ENCODE measurements around the gene TMEM60.

Gene TMEM60

DNA sequence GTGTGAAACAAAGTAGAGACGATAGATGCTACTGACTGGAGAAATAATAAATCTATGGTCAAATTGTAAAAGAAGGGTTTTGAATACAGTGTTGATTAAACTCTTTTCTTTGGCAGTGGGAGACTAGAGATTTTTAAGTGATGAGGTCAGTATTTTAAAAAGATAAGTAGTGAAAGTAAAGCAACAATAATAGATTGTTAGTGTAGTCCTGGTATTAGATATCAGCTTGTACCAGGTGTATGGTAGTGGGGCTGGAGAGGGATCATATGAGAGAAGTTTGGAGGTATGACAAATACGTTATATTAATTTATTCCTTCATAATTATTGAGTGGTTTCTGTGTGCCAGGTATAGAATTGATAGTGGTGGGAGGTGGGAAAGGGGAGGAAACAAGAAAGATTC is 25.6 kb upstream of the TMEM60 start:
- no peak overlapping the region for H2AFZ ChIP-seq (ENCODE audit: low read depth, low read length)
- no peak overlapping the region for H3K9ac ChIP-seq (ENCODE audit: low read length)
- peak overlapping the region; percentile 30 for H3K4me3 ChIP-seq (ENCODE audit: low read length)
- 0 out of 2 replicates have a peak, but pooled peaks cover 6% of the 10 kb centered on the region for H4K20me1 ChIP-seq (ENCODE audit: insufficient read depth, low read length)
- peaks cover 38% of the 10 kb centered on the region for H3K9me3 ChIP-seq (ENCODE audit: insufficient read depth, low read length)
- H3K27me3 ChIP-seq (ENCODE audit: low read depth, low read length) = no peaks in the 10 kb centered on the region
- peak overlapping the region; percentile 61 for H3K27ac ChIP-seq (ENCODE audit: low read length)
- H3K36me3 ChIP-seq (replicated peaks; ENCODE audit: low read depth, low read length) = peaks cover 54% of the 10 kb centered on the region
- H3K4me2 ChIP-seq (ENCODE audit: low read length) = peak overlapping the region; percentile 59
- peaks cover 34% of the 10 kb centered on the region for H3K4me1 ChIP-seq (ENCODE audit: low read length)
- TF ChIP-seq EZH2phosphoT487 (IDR thresholded peaks at IDR 0.05; ENCODE audit: low read depth) (no peak), CTCF (IDR thresholded peaks at IDR 0.05; ENCODE audit: low read depth, low read length) (no peak)
- peaks cover 70% of the 10 kb centered on the region for H3K79me2 ChIP-seq (ENCODE audit: low read length)

DNA sequence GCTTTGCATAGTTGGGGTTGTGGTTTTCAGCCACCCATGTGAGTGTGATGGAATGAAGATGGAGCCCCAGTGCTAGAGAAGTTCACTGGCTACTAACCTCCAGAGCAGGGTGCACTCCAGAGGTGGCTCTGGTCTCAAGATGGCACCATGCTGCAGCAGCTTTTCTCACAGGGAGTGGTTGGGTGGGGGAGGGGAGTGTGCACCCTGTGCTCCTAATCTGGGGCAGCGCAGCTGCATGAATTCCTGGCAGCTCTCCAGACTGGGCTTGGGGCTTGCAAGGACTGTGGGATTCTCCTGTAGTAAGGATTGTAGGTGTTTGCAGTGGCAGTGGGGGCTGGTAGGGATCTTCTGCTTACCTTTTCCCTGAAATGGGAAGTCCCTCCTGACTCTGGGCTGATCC is 24.0 kb upstream of the TMEM60 start:
- H3K9me3 ChIP-seq (ENCODE audit: insufficient read depth, low read length) = peaks cover 41% of the 10 kb centered on the region
- peaks cover 66% of the 10 kb centered on the region for H3K79me2 ChIP-seq (ENCODE audit: low read length)
- peaks cover 23% of the 10 kb centered on the region for H3K4me1 ChIP-seq (ENCODE audit: low read length)
- no peaks in the 10 kb centered on the region for H3K27me3 ChIP-seq (ENCODE audit: low read depth, low read length)
- peaks cover 62% of the 10 kb centered on the region for H3K36me3 ChIP-seq (replicated peaks; ENCODE audit: low read depth, low read length)
- no peak overlapping the region for H3K4me2 ChIP-seq (ENCODE audit: low read length)
- H3K27ac ChIP-seq (ENCODE audit: low read length) = no peak overlapping the region
- H3K4me3 ChIP-seq (ENCODE audit: low read length) = no peak overlapping the region
- TF ChIP-seq EZH2phosphoT487 (IDR thresholded peaks at IDR 0.05; ENCODE audit: low read depth) (no peak), CTCF (IDR thresholded peaks at IDR 0.05; ENCODE audit: low read depth, low read length) (no peak)
- H2AFZ ChIP-seq (ENCODE audit: low read depth, low read length) = no peak overlapping the region
- no peak overlapping the region for H3K9ac ChIP-seq (ENCODE audit: low read length)
- H4K20me1 ChIP-seq (ENCODE audit: insufficient read depth, low read length) = 0 out of 2 replicates have a peak, but pooled peaks cover 6% of the 10 kb centered on the region

DNA sequence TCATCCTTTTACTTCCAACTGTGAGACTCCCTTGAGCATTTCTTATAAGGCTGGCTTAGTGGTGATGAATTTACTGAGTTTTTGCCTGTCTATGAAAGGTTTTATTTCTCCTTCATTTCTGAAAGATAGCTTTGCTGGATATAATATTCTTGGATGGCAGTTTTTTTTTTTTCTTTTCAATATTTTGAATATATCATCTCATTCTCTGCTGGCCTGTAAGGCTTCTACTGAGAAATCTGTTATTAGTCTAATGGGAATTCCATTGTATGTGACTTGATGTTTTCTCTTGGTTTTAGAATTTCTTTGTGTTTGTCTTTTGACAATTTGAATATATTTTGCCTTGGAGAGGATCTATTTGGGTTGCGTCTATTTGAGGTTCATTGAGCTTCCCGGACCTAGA is 22.7 kb upstream of the TMEM60 start:
- Histone ChIP-seq H3K9me3 (ENCODE audit: insufficient read depth, low read length) (peaks cover 38% of the 10 kb centered on the region), H3K36me3 (replicated peaks; ENCODE audit: low read depth, low read length) (peaks cover 66% of the 10 kb centered on the region), H3K4me1 (ENCODE audit: low read length) (peaks cover 16% of the 10 kb centered on the region), H3K4me3 (ENCODE audit: low read length) (no peak overlapping the region), H3K79me2 (ENCODE audit: low read length) (peaks cover 65% of the 10 kb centered on the region), H3K27ac (ENCODE audit: low read length) (no peak overlapping the region), H3K27me3 (ENCODE audit: low read depth, low read length) (no peaks in the 10 kb centered on the region), H3K4me2 (ENCODE audit: low read length) (no peak overlapping the region), H2AFZ (ENCODE audit: low read depth, low read length) (no peak overlapping the region), H3K9ac (ENCODE audit: low read length) (no peak overlapping the region), H4K20me1 (ENCODE audit: insufficient read depth, low read length) (0 out of 2 replicates have a peak, but pooled peaks cover 6% of the 10 kb centered on the region)
- no peak for TF ChIP-seq EZH2phosphoT487 (IDR thresholded peaks at IDR 0.05; ENCODE audit: low read depth)
- no peak for TF ChIP-seq CTCF (IDR thresholded peaks at IDR 0.05; ENCODE audit: low read depth, low read length)

DNA sequence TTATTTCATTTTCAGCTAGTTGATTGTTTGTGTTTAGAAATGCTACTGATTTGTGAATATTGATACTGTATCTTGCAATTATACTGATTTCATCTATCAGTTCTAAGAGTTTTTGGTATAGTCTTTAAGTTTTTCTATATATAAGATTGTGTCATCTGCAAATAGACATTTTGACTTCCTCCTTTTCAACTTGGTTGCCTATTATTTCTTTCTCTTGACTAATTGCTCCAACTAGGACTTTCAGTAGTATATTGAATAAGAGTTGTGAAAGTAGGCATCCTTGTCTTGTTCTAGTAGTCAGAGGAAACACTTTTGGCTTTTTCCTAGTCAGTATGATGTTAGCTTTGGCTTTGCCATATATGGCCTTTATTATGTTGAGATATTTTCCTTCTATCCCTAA is 20.8 kb upstream of the TMEM60 start:
- H3K9me3 ChIP-seq (ENCODE audit: insufficient read depth, low read length) = peaks cover 25% of the 10 kb centered on the region; the same call in 1 of the 2 replicates
- H3K4me3 ChIP-seq (ENCODE audit: low read length) = no peak overlapping the region
- H3K4me2 ChIP-seq (ENCODE audit: low read length) = no peak overlapping the region
- H3K79me2 ChIP-seq (ENCODE audit: low read length) = peaks cover 62% of the 10 kb centered on the region
- no peak overlapping the region for H3K9ac ChIP-seq (ENCODE audit: low read length)
- H3K36me3 ChIP-seq (replicated peaks; ENCODE audit: low read depth, low read length) = peaks cover 54% of the 10 kb centered on the region
- H3K27ac ChIP-seq (ENCODE audit: low read length) = no peak overlapping the region
- 0 out of 2 replicates have a peak, but pooled peaks cover 8% of the 10 kb centered on the region for H4K20me1 ChIP-seq (ENCODE audit: insufficient read depth, low read length)
- TF ChIP-seq CTCF (IDR thresholded peaks at IDR 0.05; ENCODE audit: low read depth, low read length) (no peak), EZH2phosphoT487 (IDR thresholded peaks at IDR 0.05; ENCODE audit: low read depth) (no peak)
- peaks cover 7% of the 10 kb centered on the region for H3K4me1 ChIP-seq (ENCODE audit: low read length)
- H2AFZ ChIP-seq (ENCODE audit: low read depth, low read length) = no peak overlapping the region
- H3K27me3 ChIP-seq (ENCODE audit: low read depth, low read length) = no peaks in the 10 kb centered on the region

All from OCI-LY3 (cell line).